Activated CD8-positive, alpha-beta T cell treated with anti-CD3 and anti-CD28 coated beads, Interleukin-2, amount 10 ng/mL, durations not matched to agents 7 days and 5 days (primary cell): ENCODE measurements around the gene HES7. TPM values are rescaled to one million over a fixed set of nuclear protein-coding genes. Genes with fewer than 3 reads are reported as not detected.
"Not testable (repeated sequence)": the region's sequence is repeated elsewhere in the genome, so short reads cannot be mapped to it uniquely, and the experiment has no call there.

Experiments used
- ATAC-seq: fragments of 150-1000 bp; cut with Tn5 transposase; one replicate; pipeline ENCODE4 v1.10.0; 2021; ENCODE audit warnings: moderate library complexity
- CTCF ChIA-PET: fragments of 350-600 bp; sonication (Branson Sonifier 250); formaldehyde crosslinking; loops from one replicate; lab custom pipeline; 2021; ENCODE audit warnings: antibody characterized with exemption; lab: Charles Lee
- POLR2A ChIA-PET: fragments of 350-600 bp; sonication (Branson Sonifier 250); formaldehyde crosslinking; loops from one replicate; lab custom pipeline; 2021; ENCODE audit warnings: antibody characterized with exemption; lab: Charles Lee
- DNase-seq: peaks from one replicate; pipeline ENCODE4 v3.0.0-alpha.2; 2020
- H3K27ac Mint-ChIP-seq: one replicate; pipeline ENCODE4 v1.8.0; 2021; ENCODE audit warnings: mild to moderate bottlenecking, mixed read lengths
- H3K27me3 Mint-ChIP-seq: one replicate; pipeline ENCODE4 v1.8.0; 2021; ENCODE audit warnings: low read depth, mixed read lengths
- H3K36me3 Mint-ChIP-seq: one replicate; pipeline ENCODE4 v1.8.0; 2021; ENCODE audit warnings: low read depth, mixed read lengths
- H3K4me1 Mint-ChIP-seq: one replicate; pipeline ENCODE4 v1.8.0; 2021; ENCODE audit warnings: low read depth, mixed read lengths
- H3K4me3 Mint-ChIP-seq: one replicate; pipeline ENCODE4 v1.8.0; 2021; ENCODE audit warnings: mild to moderate bottlenecking, mixed read lengths
- H3K9me3 Mint-ChIP-seq: one replicate; pipeline ENCODE4 v1.8.0; 2022; ENCODE audit warnings: mixed read lengths; ENCODE audit not compliant: insufficient read depth
- total RNA-seq, 2 experiments: library from RNA; stranded (reverse); gene quantifications; one replicate each; pipeline ENCODE4 v1.2.3, GENCODE V29; 2021

The HES7 gene
- total RNA-seq, 2 experiments from 2014 or later, result 0.29 TPM; not detected in 1

- ChIA-PET POLR2A (interaction anchor here (0.6 to 1.3 kb wide), 4 partner anchors 63 to 423 kb away, joined by 3 to 9 read pairs (median 3); no protein-coding TSS in a partner anchor), CTCF (interaction anchor here (0.7 to 12.5 kb wide), 29 partner anchors 9 to 430 kb away, joined by 3 to 174 read pairs (median 5); partner anchors contain the start of genes ALOX12B, ALOXE3, HES7 and SLC25A35)
- DNase-seq (peak; percentile 81), ATAC-seq (peak; percentile 98)
- Mint-ChIP-seq H3K4me1 (peaks cover 13% of the 10 kb centered on the region), H3K27ac (no peak overlapping the region), H3K9me3 (no peaks in the 10 kb centered on the region), H3K36me3 (no peaks in the 10 kb centered on the region), H3K27me3 (peaks cover 34% of the 10 kb centered on the region), H3K4me3 (peak overlapping the region; percentile 41)
Observed at GRCh38 chr17:8109661-8110455, 14.0 kb downstream of the HES7 start.

- no peaks in the 10 kb centered on the region for H3K36me3 Mint-ChIP-seq
- no peaks in the 10 kb centered on the region for H3K9me3 Mint-ChIP-seq
- ChIA-PET CTCF (interaction anchor here (0.8 to 12.5 kb wide), 16 partner anchors 8 to 421 kb away, joined by 3 to 174 read pairs (median 8); partner anchors contain the start of genes ALOX12B, ALOXE3 and HES7), POLR2A (no interaction called here)
- ATAC-seq, result no peak
- peaks cover 30% of the 10 kb centered on the region for H3K27me3 Mint-ChIP-seq
- H3K27ac Mint-ChIP-seq, result no peak overlapping the region
- H3K4me3 Mint-ChIP-seq, result no peak overlapping the region
- no peak for DNase-seq
- peaks cover 13% of the 10 kb centered on the region for H3K4me1 Mint-ChIP-seq
Observed at GRCh38 chr17:8108972-8109660, 14.8 kb downstream of the HES7 start.

- not testable (repeated sequence) for H3K27ac Mint-ChIP-seq, ATAC-seq, H3K4me3 Mint-ChIP-seq, H3K36me3 Mint-ChIP-seq, H3K9me3 Mint-ChIP-seq, DNase-seq
- ChIA-PET POLR2A (interaction anchor here (0.7 kb wide), 1 partner anchor 49 kb away, joined by 3 read pairs; no protein-coding TSS in a partner anchor), CTCF (interaction anchor here (1.2 to 12.5 kb wide), 5 partner anchors 11 to 47 kb away, joined by 3 to 174 read pairs (median 27); partner anchors contain the start of genes ALOX12B and ALOXE3)
- H3K27me3 Mint-ChIP-seq, result peaks cover 19% of the 10 kb centered on the region
- peaks cover 13% of the 10 kb centered on the region for H3K4me1 Mint-ChIP-seq
Observed at GRCh38 chr17:8106980-8107379, 16.9 kb downstream of the HES7 start.

- POLR2A ChIA-PET, result no interaction called here
Observed at GRCh38 chr17:8105957-8106398, 17.9 kb downstream of the HES7 start.

GRCh38 chr17:8104911-8105310, 19.0 kb downstream of the HES7 start:
- no peaks in the 10 kb centered on the region for H3K9me3 Mint-ChIP-seq
- H3K27me3 Mint-ChIP-seq, result peaks cover 8% of the 10 kb centered on the region
- ChIA-PET POLR2A (interaction anchor here (0.9 to 1.1 kb wide), 2 partner anchors 12 to 46 kb away, joined by 3 to 4 read pairs; no protein-coding TSS in a partner anchor), CTCF (interaction anchor here (0.9 to 12.5 kb wide), 11 partner anchors 8 to 88 kb away, joined by 3 to 174 read pairs (median 7); partner anchors contain the start of genes ALOX12B and ALOXE3)
- ATAC-seq (no peak), DNase-seq (no peak)
- H3K36me3 Mint-ChIP-seq, result no peaks in the 10 kb centered on the region
- peaks cover 8% of the 10 kb centered on the region for H3K4me1 Mint-ChIP-seq
- no peak overlapping the region for H3K27ac Mint-ChIP-seq
- H3K4me3 Mint-ChIP-seq, result no peak overlapping the region

More at GRCh38 chr17:8105957-8106398, 17.9 kb downstream of the HES7 start:
- Mint-ChIP-seq H3K4me3 (no peak overlapping the region), H3K27me3 (peaks cover 13% of the 10 kb centered on the region), H3K9me3 (no peaks in the 10 kb centered on the region), H3K4me1 (peaks cover 13% of the 10 kb centered on the region), H3K27ac (no peak overlapping the region), H3K36me3 (no peaks in the 10 kb centered on the region)
- no peak for DNase-seq
- no peak for ATAC-seq
- CTCF ChIA-PET, result interaction anchor here (1.3 to 12.5 kb wide), 9 partner anchors 12 to 89 kb away, joined by 3 to 174 read pairs (median 14); partner anchors contain the start of genes ALOX12B and ALOXE3

GRCh38 chr17:8103549-8103948, 20.4 kb downstream of the HES7 start:
- Mint-ChIP-seq H3K36me3 (no peaks in the 10 kb centered on the region), H3K27me3 (peaks cover 8% of the 10 kb centered on the region), H3K27ac (no peak overlapping the region), H3K9me3 (no peaks in the 10 kb centered on the region), H3K4me1 (peaks cover 6% of the 10 kb centered on the region), H3K4me3 (no peak overlapping the region)
- POLR2A ChIA-PET, result interaction anchor here (1.1 kb wide), 1 partner anchor 69 kb away, joined by 4 read pairs; no protein-coding TSS in a partner anchor
- no peak for ATAC-seq
- no peak for DNase-seq
- CTCF ChIA-PET, result interaction anchor here (1.0 to 12.5 kb wide), 6 partner anchors 9 to 62 kb away, joined by 4 to 174 read pairs (median 8); partner anchors contain the start of gene ALOX12B

GRCh38 chr17:8101721-8102120, 22.2 kb downstream of the HES7 start:
- H3K9me3 Mint-ChIP-seq, result no peaks in the 10 kb centered on the region
- ChIA-PET CTCF (interaction anchor here (1.2 to 12.5 kb wide), 8 partner anchors 9 to 42 kb away, joined by 3 to 174 read pairs (median 12); partner anchors contain the start of genes ALOX12B and ALOXE3), POLR2A (no interaction called here)
- H3K27me3 Mint-ChIP-seq, result peaks cover 13% of the 10 kb centered on the region
- no peak overlapping the region for H3K4me3 Mint-ChIP-seq
- H3K27ac Mint-ChIP-seq, result no peak overlapping the region
- no peaks in the 10 kb centered on the region for H3K4me1 Mint-ChIP-seq
- DNase-seq, result no peak
- ATAC-seq, result no peak
- no peaks in the 10 kb centered on the region for H3K36me3 Mint-ChIP-seq

GRCh38 chr17:8100763-8101162, 23.1 kb downstream of the HES7 start:
- H3K36me3 Mint-ChIP-seq, result no peaks in the 10 kb centered on the region
- ATAC-seq (no peak), DNase-seq (no peak)
- no peak overlapping the region for H3K27ac Mint-ChIP-seq
- POLR2A ChIA-PET, result no interaction called here
- H3K27me3 Mint-ChIP-seq, result peaks cover 9% of the 10 kb centered on the region
- H3K4me1 Mint-ChIP-seq, result no peaks in the 10 kb centered on the region
- no peaks in the 10 kb centered on the region for H3K9me3 Mint-ChIP-seq
- CTCF ChIA-PET, result interaction anchor here (1.4 to 3.8 kb wide), 5 partner anchors 10 to 41 kb away, joined by 5 to 26 read pairs (median 13); partner anchors contain the start of gene ALOXE3
- no peak overlapping the region for H3K4me3 Mint-ChIP-seq

GRCh38 chr17:8100111-8100510, 23.8 kb downstream of the HES7 start:
- no peaks in the 10 kb centered on the region for H3K36me3 Mint-ChIP-seq
- H3K27ac Mint-ChIP-seq, result no peak overlapping the region
- no peak overlapping the region for H3K4me3 Mint-ChIP-seq
- DNase-seq, result no peak
- POLR2A ChIA-PET, result no interaction called here
- no peak for ATAC-seq
- H3K9me3 Mint-ChIP-seq, result no peaks in the 10 kb centered on the region
- peaks cover 12% of the 10 kb centered on the region for H3K27me3 Mint-ChIP-seq
- CTCF ChIA-PET, result interaction anchor here (2.2 to 3.8 kb wide), 4 partner anchors 10 to 40 kb away, joined by 10 to 26 read pairs (median 16); partner anchors contain the start of gene ALOXE3
- no peaks in the 10 kb centered on the region for H3K4me1 Mint-ChIP-seq

- DNase-seq (no peak), ATAC-seq (no peak)
- Mint-ChIP-seq H3K9me3 (no peaks in the 10 kb centered on the region), H3K27me3 (peaks cover 17% of the 10 kb centered on the region), H3K4me1 (peaks cover 6% of the 10 kb centered on the region), H3K36me3 (no peaks in the 10 kb centered on the region), H3K4me3 (no peak overlapping the region), H3K27ac (no peak overlapping the region)
- ChIA-PET CTCF (interaction anchor here (0.9 to 1.2 kb wide), 2 partner anchors 22 to 40 kb away, joined by 4 to 5 read pairs; no protein-coding TSS in a partner anchor), POLR2A (no interaction called here)
Observed at GRCh38 chr17:8096541-8096940, 27.4 kb downstream of the HES7 start.

GRCh38 chr17:8095361-8095760, 28.5 kb downstream of the HES7 start:
- no peak overlapping the region for H3K27ac Mint-ChIP-seq
- peaks cover 24% of the 10 kb centered on the region for H3K27me3 Mint-ChIP-seq
- H3K9me3 Mint-ChIP-seq, result no peaks in the 10 kb centered on the region
- H3K4me3 Mint-ChIP-seq, result no peak overlapping the region
- POLR2A ChIA-PET, result no interaction called here
- ATAC-seq (no peak), DNase-seq (no peak)
- peaks cover 6% of the 10 kb centered on the region for H3K4me1 Mint-ChIP-seq
- CTCF ChIA-PET, result interaction anchor here (1.2 to 13.4 kb wide), 6 partner anchors 12 to 63 kb away, joined by 3 to 174 read pairs (median 20); partner anchors contain the start of genes ALOXE3 and HES7
- H3K36me3 Mint-ChIP-seq, result no peaks in the 10 kb centered on the region
